GM18858 (cell line): Measurements from ENCODE around the gene TPPP.

Experiments
- ATAC-seq: cut with Tn5 transposase; IDR thresholded peaks from one replicate; pipeline ENCODE4 v1.9.1; 2021; ENCODE audit not compliant: unreplicated experiment

Gene TPPP

DNA sequence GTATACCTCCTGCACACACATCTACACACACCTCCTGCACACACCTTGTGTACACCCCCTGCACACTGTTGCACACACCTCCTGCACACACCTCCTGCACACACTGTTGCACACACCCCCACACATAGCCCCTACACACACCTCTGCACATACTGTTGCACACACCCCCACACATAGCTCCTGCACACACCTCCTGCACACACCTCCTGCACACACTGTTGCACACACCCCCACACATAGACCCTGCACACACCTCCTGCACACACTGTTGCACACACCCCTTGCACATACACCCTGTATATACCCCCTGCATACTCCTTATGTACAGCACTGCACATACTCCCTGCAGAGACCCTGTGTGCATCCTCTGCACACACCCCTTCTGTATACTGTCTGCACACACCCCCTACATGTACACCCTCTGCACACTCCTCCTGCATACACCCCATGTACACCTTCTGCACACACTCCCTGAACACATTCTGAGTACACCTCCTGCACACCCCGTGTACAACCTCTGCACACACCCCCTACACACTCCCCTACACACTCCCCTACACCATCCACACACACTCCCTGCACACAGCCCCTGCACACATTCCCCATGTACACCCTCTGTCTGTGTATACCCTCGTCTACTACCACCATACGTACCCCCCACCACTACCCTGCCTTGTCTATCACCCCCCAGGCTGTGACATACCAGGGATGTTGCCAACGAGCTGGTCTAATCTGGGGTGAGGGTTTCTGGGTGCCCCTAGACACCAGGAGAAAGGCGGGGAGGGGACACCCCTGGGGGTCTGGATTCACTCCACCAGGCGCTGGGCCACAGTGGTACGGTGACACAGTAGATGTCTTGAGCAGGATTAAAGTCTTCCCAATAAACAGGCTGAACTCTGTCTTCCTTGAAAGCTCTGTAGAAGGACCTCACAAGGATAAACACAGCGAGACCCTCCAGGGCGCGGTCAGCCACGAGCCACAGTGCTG is 82.1 kb downstream of the TPPP start:
- ATAC-seq, result no peak

- no peak for ATAC-seq
Measured at GRCh38 chr5:610011-610743, 83.0 kb downstream of the TPPP start.
